Right hindlimb (tissue), 1 donor: ENCODE measurements around the gene MFSD2B.
"Not testable (repeated sequence)": the region's sequence is repeated elsewhere in the genome, so short reads cannot be mapped to it uniquely, and the experiment has no call there.

ENCODE experiments used
- DNase-seq: peaks from one replicate; pipeline ENCODE4 v3.0.0-alpha.2; 2018

MFSD2B gene, protein sequence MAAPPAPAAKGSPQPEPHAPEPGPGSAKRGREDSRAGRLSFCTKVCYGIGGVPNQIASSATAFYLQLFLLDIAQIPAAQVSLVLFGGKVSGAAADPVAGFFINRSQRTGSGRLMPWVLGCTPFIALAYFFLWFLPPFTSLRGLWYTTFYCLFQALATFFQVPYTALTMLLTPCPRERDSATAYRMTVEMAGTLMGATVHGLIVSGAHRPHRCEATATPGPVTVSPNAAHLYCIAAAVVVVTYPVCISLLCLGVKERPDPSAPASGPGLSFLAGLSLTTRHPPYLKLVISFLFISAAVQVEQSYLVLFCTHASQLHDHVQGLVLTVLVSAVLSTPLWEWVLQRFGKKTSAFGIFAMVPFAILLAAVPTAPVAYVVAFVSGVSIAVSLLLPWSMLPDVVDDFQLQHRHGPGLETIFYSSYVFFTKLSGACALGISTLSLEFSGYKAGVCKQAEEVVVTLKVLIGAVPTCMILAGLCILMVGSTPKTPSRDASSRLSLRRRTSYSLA

DNA sequence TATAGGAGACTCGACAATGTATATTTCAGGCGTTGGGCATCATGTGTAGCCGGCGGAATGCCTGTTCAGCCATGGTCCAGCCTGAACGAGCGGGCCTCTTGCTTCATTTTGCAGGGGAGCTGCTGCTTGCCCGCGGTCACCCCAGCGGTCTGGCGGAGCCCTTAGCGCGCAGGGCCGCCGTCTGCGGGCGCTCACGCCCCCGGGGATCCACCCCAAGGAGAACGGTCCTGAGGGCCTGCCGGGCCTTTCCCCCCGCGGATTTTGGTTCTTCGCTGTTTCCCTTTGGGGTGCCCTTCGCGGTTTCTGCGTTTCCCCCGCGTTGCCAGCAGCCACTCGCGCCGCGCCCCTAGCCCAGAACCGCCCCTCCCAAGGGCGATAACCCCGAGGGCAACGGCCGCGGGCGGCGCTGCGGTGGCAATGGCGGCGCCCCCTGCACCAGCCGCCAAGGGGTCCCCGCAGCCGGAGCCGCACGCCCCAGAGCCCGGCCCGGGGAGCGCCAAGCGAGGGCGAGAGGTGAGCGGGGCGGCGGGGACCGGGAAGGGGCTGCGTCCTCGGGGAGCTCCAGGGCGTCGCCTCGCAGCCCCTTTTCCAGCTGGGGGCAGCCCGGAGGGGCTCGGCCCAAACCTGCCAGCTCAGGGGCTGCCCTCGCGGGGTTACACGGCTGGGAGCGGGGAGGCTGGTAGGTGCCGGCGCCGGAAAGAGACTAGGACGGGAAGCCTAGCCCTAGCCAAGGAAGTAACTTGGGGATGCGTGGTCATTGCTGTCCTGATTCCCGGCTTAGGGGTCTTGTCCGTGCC, at the start of gene MFSD2B:
Gene MFSD2B, plus strand, starts transcription at position 406 of the 797 bp plus-strand sequence. Its CDS starts 12 bp downstream, at position 418.
- peak; percentile 35 for DNase-seq

DNA sequence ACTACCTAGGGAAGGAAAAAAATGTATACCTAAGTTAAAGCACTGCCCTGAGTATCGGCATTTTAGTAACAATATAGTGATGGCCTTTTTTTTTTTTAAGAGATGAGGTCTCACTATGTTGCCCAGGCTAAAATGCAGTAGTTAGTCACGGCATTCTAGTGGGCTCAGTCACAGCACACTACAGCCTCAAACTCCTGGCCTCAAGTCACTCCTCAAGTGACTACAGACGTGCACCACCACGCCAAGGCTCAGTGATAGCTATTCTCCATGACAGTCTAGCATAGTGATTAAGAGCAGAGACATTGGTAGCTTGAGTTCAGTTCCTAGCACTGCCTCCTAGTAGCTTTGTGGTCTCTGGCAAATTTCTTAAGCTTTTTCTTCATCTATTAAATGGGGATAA, 42.0 kb upstream of the MFSD2B start:
- DNase-seq, result no peak

DNA sequence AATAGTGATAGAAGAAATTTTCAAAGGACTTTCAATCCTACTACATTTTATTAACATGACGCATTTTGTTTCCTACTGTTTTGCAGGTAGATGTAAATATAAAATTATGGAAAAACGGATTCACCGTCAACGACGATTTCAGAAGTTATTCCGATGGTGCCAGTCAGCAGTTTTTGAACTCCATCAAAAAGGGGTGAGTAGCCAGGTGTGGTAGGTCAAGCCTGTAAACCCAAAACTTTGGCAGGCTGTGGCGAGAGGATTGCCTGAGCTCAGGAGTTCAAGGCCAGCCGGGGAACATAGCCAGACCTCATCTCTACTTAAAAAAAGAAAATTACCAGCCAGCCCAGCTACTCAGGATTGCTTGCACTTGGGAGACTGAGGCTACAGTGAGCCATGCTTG, 33.0 kb upstream of the MFSD2B start:
- DNase-seq, result no peak

DNA sequence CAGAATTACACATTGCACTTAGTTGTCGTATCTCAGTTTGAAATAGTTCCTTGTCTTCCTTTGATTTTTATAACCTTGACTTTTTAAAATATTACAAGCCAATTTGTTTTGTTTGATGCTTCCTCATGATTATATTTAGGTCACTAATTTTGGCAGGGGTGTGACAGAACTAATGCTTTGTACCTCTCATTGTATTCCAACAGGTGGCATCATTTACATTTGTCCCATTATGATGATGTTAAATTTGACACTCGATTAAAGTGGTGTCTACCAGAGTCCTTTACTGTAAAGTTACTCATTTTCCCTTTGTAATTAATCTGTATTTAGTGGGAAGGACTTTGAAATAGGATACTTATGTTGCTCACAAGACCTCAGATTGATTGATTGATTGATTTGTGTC, 21.5 kb upstream of the MFSD2B start:
- DNase-seq, result no peak

DNA sequence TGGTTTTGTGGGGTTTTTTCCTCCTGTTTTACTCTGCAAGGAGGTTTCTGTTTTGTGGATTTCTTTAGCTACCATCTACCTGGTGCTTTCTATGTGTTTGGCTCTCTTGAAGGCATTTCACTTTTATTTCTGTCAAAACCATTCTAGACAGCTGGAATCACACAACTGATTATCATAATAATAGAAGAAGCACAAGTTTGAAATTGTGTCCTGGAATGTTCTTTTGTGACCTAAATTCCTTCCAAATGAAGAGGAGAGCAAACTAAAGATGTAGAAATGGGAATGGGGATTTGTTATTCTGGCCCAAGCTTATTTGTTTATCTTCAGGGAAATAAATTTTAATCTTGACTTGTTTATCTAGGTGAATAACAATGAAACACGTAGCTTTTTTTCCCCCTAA, 17.0 kb upstream of the MFSD2B start:
- DNase-seq, result no peak

DNA sequence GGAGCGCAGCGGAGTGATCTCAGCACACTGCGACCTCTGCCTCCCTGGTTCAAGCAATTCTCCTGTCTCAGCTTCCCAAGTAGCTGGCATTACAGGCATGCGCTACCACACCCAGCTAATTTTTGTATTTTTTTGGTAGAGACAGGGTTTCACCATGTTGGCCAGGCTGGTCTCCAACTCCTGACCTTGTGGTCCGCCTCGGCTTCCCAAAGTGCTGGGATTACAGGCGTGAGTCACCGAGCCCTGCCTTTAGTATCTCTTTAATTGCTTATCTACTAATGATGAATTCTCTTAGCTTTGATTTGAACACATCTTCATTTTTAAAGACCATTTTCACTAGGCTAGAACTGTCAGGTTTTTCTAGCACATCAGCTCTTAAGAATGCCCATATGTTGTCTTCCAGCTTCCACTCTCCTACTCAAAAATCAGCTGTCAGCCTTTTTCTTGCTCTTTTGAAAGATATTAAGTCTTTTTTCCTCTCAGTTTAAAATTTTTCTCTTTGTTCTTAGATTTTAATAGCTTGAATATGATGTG, 16.1 kb upstream of the MFSD2B start:
- DNase-seq, result no peak

DNA sequence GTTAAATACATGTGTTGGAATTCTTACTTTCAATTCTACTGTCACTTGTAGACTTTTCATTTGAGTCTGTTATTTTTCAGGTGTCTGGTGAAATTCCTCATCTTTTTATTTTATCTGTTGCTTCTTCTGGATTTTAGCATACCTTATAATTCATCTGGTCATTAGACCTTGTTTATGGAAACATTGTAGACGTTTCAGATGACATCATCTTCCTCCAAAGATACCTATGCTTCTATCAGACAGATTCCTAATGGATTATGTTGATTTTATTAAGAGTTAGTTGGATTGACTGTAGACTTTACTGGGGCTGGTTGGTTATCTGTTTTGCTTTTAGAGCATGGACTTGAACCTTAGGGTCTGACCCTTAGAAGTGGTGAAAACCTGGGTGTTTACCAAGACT, 15.3 kb upstream of the MFSD2B start:
- no peak for DNase-seq

DNA sequence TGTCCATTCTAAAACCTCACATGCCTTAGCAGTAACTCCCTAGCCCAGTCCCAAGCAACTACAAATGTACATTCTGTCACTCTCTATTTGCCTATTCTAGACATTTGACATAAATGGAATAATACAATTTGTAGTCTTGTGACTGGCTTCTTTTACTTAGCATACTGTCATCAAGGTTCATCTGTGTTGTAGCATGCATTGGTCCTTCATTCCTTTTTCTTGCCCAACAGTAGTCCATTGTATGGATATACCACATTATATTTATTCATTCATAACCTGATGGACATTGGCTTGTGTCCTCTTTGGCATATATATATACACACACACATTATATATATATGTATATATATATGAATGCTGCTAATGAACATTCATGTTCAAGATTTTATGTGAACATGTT, 2.2 kb upstream of the MFSD2B start:
- DNase-seq, result no peak

DNA sequence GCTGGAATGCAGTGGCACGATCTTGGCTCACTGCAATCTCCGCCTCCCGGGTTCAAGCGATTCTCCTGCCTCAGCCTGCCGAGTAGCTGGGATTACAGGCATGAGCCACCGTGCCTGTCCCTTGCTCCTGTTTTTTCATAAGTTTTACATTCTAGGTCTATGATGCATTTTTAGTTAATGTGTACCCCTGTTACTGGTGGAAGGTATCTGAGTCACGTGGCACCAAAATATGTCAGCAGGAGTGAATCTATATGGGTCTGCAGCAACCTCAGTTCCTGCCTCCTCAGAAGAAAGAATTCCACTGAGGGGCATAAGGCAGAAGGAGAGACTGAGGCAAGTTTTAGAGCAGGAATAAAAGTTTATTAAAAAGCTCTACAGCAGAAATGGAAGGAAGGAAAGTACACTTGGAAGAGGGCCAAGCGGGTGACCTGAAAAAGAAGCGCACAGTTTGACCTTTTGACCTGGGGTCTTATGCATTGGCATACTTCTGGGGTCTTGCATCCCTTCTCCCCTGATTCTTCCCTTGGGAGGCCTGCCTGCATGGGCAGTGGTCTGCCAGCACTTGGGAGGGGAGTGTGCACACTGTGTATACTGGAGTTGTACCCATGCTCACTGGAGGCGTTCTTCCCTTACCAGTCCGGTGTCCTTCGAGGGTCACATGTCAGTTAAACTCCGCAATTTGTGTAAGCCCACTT, 1.1 kb upstream of the MFSD2B start:
- no peak for DNase-seq

DNA sequence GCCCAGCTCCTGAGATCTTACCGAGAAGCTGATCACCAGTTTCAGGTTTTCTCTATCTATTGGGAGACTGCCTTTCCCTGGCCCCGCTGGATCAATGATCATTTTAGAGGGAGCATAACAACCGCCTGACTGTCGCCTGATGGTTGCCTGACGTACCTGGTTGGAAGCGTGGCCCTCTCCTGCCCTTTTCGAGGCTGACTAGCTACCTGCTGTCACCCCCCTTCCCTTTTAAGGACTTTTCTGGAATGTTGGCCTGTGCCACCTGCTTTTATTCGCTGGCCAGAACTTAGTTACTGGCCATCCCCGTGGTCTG, 562 bp upstream of the MFSD2B start:
- DNase-seq, result no peak

DNA sequence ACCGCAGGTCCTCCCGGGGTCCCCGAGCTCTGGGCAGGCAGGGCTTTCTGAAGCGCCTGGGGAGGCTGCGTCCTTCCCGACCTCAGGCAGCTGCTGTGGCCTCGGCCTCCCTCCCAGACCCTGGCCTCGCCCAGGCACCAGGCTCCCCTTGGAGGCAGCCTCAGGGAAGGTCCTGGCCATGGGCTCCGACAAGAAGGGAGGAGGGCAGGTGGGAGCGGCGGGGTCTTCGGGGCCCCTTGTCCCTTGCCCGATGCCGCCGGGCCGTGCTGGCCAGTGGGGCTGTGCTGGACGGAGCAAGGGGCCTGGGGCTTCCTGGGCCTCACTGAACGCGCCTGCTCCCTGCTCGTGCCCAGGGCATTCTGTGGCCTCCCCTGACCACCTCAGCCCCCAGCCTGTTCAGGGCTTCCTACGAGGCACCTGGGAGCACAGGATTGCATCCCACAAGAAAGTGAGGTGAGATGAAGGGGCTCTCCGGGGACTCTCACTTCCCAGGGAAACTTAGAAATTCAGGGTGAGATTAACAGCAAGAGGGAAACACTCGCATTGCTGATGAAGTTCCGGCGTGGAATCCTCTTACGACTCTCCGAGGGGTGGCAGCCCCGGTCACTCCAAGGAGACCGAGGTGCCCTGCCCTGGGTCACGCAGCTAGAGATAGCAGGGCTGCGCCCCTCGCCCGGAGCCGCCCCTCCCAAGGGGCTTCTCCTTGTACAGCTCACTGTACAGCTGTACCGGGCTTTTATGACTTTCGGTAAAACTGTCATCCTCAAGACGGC, 778 bp downstream of the MFSD2B start:
- no peak for DNase-seq

DNA sequence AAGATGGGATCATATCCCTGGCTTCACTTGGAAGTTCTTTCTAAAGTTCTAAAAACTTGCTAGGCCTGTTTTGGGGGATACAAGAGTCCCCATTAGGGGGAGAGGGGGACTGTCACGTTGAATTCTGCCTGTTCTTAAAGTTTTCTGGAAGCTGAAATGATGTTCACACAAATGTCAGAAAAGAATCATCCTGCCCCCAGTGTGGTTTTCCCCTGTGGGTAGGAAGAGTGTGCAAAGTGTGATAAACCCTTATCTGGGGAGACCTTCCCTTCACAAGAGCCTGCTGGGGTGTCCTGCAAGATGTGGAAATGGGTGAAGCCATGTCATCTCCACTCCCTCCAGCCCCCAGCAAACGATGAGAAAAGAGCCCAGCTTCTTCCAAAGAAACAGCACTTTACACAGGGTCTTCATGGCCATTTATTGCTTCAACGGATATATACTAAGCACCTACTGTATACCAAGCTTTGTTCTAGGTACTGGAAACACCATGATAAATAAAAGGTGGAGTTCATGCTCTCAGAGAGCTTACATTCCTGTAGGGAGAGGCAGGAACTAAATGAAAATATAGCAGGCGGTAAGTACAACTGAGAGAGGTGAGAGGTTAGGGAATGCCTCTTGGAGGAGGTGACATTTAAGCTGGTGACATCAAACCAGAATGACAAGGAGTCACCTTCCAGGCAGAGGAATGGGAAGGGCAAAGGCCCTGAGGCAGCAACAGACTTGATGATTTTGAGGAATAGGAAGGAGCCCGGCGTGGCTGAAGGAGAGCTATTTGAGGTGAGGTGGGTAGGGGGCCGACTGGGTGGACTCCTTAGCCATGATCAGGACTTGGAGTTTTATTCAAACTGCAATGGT, 1.6 kb downstream of the MFSD2B start:
- DNase-seq, result no peak

DNA sequence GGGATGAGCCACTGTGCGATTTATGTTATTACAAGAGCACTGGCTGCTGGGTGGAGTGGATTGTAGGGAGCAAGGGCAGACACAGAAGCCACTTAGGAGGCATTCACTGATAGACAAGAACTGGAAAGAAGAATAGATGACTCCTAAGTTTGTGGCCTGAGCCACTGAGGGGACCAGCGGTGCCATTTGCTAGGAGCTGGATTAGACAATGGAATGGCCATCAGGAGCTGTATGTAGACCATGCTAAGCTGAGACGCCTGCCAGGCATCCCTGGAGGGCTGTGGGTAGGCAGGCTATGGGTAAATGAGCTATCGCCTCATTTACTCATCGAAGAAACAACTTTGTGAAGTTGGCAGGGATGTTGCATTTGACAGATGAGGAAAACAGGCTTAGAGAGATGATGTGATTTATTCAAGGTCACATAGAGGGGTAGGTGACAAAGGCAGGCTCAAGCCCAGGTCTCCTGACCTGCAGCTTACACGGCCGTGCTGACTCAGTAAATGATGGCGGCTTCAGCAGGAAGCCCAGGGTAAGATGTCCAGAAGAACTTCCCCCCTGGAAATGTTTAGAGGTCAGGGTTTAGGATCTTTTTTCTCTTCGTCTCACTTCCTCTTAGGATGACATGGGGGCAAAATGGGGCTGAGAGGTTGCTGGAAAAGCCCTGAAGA, 2.8 kb downstream of the MFSD2B start:
- no peak for DNase-seq

DNA sequence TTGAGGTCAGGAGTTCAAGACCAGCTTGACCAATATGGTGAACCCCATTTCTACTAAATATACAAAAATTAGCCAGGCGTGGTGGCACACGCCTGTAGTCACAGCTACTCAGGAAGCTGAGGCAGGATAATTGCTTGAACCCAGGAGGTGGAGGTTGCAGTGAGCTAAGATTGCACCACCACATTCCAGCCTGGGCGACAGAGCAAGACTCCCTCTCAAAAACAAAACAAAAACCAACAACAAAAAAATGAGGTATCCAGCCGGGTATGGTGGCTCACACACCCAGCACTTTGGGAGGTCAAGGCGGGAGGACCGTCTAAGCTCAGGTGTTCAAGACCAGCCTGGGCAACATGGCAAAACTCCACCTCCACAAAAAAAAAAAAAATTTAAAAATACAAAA, 5.0 kb downstream of the MFSD2B start:
- DNase-seq, result not testable (repeated sequence)

DNA sequence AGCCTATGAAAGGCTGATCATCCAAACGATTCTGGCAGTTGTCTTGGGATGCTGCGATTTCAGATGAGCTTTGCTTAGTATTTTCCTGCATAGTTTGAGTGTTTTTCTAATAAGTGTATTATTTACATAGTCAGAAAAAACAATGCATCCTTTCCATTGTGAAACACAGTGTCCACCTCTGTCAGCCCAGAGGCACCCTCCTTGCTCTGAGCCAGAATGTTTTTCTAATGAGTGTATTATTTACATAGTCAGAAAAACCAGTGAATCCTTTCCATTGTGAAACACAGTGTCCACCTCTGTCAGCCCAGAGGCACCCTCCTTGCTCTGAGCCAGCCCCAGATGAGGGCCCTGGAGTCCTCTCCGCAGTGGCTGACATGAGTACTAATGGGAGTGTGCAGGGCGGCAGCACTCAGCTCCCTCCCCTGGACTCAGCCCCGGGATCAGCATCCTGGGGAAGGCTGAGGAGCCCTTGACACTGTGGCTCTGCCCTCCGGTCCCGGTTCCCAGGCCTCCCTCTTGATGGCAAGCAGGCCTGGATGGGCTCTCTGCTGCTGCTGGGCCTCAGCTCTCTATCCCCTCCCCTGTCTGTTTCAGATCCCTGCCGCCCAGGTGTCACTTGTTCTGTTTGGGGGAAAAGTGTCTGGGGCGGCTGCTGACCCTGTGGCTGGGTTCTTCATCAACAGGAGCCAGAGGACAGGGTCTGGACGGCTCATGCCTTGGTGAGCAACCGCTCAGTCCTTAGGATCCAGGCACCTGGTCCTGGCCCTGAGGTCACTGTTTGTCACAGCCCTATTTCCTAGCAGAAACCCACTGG, 5.9 kb downstream of the MFSD2B start:
- DNase-seq, result no peak

DNA sequence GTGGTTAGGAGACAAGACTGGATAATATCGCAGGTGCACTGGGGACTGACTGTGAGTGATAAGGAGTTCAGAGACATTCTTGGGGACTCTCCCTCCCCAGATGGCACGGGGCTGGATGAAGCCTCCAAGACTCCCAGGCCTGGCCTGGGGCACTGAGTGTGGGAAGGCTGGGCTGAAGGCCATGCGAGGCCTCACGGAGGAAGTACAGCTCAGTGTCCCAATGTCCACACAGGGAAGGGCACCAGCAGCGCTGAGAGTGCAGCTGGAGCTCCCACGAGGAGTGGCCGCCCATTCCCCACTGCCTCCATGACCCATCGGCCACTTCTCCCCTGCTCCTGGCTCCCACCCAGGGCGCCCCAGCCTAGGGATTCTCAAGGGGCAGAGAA, 6.5 kb downstream of the MFSD2B start:
- DNase-seq, result no peak

DNA sequence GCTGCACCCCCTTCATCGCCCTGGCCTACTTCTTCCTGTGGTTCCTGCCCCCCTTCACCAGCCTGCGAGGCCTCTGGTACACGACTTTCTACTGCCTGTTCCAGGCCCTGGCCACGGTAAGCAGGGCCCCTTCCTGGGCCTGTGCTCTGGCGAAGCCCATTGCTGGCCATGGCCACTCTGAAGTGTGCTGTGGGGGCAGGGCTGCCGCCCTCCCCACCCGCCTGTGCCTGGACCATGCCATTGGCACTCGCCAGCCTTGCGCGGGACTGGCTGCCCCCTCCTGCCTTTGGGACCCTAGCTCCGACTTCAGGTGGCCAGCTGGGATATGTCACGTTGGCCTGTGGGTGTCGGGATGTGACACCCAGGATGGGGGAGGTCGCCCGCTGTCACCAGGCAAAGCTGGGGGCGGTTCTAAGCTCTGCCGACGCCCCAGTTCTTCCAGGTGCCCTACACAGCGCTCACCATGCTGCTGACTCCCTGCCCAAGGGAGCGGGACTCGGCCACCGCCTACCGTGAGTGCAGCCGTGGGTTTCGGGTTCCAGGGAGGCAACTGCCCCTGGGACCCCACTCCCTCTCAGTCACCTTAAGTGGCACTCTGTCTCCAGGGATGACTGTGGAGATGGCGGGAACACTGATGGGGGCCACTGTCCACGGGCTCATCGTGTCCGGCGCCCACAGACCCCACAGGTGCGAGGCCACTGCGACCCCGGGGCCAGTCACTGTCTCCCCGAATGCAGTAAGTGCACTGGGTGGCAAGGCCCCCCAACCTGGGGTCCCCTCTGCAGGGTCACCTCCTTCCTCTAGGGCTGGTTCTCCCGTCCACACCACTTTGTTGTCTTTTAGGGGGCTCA, 7.2 kb downstream of the MFSD2B start:
- no peak for DNase-seq

DNA sequence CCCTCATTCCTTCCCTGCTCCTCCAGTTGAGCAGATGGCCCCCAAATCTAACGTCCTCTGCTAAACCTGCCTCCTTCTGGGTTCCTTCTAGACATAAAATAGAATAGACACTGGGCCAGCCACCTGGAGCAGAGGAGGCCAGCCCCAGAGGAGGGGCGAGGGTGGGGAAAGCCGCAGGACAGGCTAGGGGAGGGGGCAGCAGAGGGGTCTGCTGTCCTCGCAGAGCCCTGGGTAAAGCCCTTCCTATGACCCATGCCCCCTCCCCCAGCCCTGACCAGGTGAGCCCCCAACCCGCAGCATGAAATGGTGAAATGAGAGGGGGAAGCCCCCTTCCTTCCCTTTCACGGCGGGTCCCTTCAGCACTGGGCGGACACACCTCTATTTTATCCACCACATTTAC, 7.8 kb downstream of the MFSD2B start:
- no peak for DNase-seq

DNA sequence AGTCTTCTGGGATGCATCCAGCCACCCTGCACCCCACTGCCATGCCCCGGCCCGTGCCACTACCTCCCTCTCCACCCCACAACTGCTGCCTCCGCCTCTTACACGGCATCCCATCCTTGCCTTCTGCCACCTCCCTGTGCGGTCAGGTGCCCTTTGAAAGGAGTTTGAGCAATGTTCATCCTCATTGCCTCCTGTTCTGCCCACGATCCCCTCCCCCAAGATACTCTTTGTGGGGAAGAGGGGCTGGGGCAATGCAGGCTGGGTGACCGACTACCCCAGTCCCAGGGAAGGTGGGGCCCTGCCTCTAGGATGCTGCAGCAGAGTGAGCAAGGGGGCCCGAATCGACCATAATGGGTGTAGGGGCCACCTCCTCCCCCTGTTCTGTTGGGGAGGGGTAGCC, 8.4 kb downstream of the MFSD2B start:
- no peak for DNase-seq
